A549 (cell line): ENCODE data around the gene MYBPC1.

Experiments used
- EP300 ChIP-seq, 2 experiments: fragments of >200 bp; sonication (Bioruptor Twin); formaldehyde crosslinking; IDR thresholded peaks; 2 replicates in 1 of 2; 3 replicates in 1 of 2; pipeline ENCODE4 v1.6.1; 2016 to 2017
- HEYL ChIP-seq: fragments of 250-450 bp; sonication (Bioruptor Pico); IDR thresholded peaks from 2 replicates; pipeline ENCODE4 v1.8.0; 2021; ENCODE audit warnings: mild to moderate bottlenecking, moderate library complexity
- MYC ChIP-seq: IDR thresholded peaks from 2 replicates; pipeline ENCODE4 v1.6.1; 2012; ENCODE audit warnings: mild to moderate bottlenecking, inconsistent platforms, low read length, improper control_type of control experiment, borderline replicate concordance
- NFE2L2 ChIP-seq: fragments of 150-350 bp; conservative IDR thresholded peaks from 2 replicates; pipeline ENCODE4 v1.6.1; 2014; ENCODE audit warnings: low read length
- POLR2A ChIP-seq: IDR thresholded peaks from 2 replicates; pipeline ENCODE4 v1.6.1; 2012; ENCODE audit warnings: mild to moderate bottlenecking, low read length
- RAD21 ChIP-seq, 2 experiments: fragments of >200 bp in 1 of 2; sonication (Bioruptor Twin) in 1 of 2; formaldehyde crosslinking in 1 of 2; IDR thresholded peaks in 1 of 2; conservative IDR thresholded peaks in 1 of 2; 2 replicates in 1 of 2; 3 replicates in 1 of 2; pipeline ENCODE4 v1.6.1; 2012 to 2018; ENCODE audit warnings: inconsistent platforms in 1 of 2
- RCOR1 ChIP-seq: fragments of 150-350 bp; IDR thresholded peaks from 2 replicates; pipeline ENCODE4 v1.6.1; 2014; ENCODE audit warnings: antibody characterized with exemption, low read length, low read depth
- RFX5 ChIP-seq: fragments of 450-650 bp; IDR thresholded peaks from 2 replicates; pipeline ENCODE4 v1.7.1; 2014; ENCODE audit warnings: antibody characterized with exemption, mild to moderate bottlenecking, moderate library complexity
- TP53 ChIP-seq: fragments of 250-450 bp; sonication (Bioruptor Pico); IDR thresholded peaks from 2 replicates; pipeline ENCODE4 v1.5.0; 2021; ENCODE audit warnings: mild to moderate bottlenecking, moderate library complexity
- ZFP36 ChIP-seq: fragments of 450-650 bp; IDR thresholded peaks from 2 replicates; pipeline ENCODE4 v1.6.1; 2014; ENCODE audit warnings: borderline replicate concordance; ENCODE audit not compliant: partially characterized antibody
- TF ChIP-seq, protein P1 (sequence below): fragments of >200 bp; sonication (Bioruptor Twin); formaldehyde crosslinking; IDR thresholded peaks from 3 replicates; pipeline ENCODE4 v1.5.1; 2016
- TF ChIP-seq, protein P2 (sequence below): fragments of 200-600 bp; sonication (generic); IDR thresholded peaks from 2 replicates; pipeline ENCODE4 v1.6.1; 2016; ENCODE audit warnings: antibody characterized with exemption, mild to moderate bottlenecking, moderate library complexity

GRCh38 chr12:101566318-101566717, 28.5 kb upstream of the MYBPC1 start:
- TF ChIP-seq, protein P1, sequence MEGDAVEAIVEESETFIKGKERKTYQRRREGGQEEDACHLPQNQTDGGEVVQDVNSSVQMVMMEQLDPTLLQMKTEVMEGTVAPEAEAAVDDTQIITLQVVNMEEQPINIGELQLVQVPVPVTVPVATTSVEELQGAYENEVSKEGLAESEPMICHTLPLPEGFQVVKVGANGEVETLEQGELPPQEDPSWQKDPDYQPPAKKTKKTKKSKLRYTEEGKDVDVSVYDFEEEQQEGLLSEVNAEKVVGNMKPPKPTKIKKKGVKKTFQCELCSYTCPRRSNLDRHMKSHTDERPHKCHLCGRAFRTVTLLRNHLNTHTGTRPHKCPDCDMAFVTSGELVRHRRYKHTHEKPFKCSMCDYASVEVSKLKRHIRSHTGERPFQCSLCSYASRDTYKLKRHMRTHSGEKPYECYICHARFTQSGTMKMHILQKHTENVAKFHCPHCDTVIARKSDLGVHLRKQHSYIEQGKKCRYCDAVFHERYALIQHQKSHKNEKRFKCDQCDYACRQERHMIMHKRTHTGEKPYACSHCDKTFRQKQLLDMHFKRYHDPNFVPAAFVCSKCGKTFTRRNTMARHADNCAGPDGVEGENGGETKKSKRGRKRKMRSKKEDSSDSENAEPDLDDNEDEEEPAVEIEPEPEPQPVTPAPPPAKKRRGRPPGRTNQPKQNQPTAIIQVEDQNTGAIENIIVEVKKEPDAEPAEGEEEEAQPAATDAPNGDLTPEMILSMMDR = no peak
- TF ChIP-seq ZFP36 (no peak), HEYL (CRISPR knock-in tag) (no peak), TP53 (CRISPR knock-in tag) (no peak), EP300 (IDR thresholded peaks at IDR 0.05) (no peak), RFX5 (no peak), RCOR1 (no peak), NFE2L2 (no peak), POLR2A (no peak), MYC (no peak), RAD21 (conservative IDR thresholded peaks at IDR 0.05 in 1 of 2, IDR thresholded peaks at IDR 0.05 in 1 of 2) (no peak)
- TF ChIP-seq, protein P2, sequence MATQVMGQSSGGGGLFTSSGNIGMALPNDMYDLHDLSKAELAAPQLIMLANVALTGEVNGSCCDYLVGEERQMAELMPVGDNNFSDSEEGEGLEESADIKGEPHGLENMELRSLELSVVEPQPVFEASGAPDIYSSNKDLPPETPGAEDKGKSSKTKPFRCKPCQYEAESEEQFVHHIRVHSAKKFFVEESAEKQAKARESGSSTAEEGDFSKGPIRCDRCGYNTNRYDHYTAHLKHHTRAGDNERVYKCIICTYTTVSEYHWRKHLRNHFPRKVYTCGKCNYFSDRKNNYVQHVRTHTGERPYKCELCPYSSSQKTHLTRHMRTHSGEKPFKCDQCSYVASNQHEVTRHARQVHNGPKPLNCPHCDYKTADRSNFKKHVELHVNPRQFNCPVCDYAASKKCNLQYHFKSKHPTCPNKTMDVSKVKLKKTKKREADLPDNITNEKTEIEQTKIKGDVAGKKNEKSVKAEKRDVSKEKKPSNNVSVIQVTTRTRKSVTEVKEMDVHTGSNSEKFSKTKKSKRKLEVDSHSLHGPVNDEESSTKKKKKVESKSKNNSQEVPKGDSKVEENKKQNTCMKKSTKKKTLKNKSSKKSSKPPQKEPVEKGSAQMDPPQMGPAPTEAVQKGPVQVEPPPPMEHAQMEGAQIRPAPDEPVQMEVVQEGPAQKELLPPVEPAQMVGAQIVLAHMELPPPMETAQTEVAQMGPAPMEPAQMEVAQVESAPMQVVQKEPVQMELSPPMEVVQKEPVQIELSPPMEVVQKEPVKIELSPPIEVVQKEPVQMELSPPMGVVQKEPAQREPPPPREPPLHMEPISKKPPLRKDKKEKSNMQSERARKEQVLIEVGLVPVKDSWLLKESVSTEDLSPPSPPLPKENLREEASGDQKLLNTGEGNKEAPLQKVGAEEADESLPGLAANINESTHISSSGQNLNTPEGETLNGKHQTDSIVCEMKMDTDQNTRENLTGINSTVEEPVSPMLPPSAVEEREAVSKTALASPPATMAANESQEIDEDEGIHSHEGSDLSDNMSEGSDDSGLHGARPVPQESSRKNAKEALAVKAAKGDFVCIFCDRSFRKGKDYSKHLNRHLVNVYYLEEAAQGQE = no peak
